Measurements from ENCODE around the gene BEST1. TPM values are rescaled to one million over a fixed set of nuclear protein-coding genes. Genes with fewer than 3 reads are reported as not detected.

BEST1 gene
- total and polyA plus RNA-seq, 2 of the 13 experiments (the other 11 are each of a cell fraction or from before 2014, with no cell fraction given) = 0.09 to 0.65 TPM

DNA sequence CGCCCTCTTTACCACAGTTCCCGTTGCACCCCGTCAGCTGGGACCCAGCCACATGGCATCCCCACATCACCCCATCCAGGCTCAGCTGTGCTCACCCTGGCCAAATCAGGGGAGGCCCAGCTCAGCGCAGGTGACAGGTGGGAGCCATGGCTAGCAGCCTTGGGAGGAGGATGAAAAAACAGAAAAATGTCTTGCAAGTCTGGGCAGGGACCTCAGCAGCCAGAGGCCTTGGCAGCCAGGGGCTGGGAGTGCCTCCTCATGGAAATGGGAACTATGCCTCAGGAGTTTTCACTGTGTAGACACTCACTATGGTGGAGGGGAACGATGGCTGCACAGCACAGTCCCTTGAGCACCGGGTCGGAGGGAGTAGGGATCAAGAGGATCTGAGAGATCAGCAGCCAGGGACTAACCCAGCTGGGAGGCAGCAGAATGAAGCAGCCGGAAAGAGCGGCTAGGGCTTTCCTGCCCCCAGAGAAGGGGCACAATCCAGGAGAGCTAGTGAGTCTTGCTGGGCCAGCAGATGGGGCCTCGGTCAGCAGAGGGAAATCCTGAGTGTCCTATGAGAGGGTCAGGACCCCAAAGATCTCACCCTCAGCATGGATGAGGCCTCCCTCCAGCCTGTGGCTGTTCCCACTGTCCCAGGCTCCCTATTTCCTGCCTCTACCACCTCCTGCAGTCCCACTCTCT lies 23.5 kb downstream of the BEST1 start (continued):
- TF ChIP-seq DPF2 (CRISPR knock-in tag; IDR thresholded peaks at IDR 0.05; ENCODE audit: borderline replicate concordance, low read depth) = peak; percentile 62; the same call in 1 of the 2 replicates
- no peak; the same call in 1 of the 2 replicates for TF ChIP-seq CBX5 (CRISPR knock-in tag; IDR thresholded peaks at IDR 0.05; ENCODE audit: borderline replicate concordance)
- TF ChIP-seq RFXANK (CRISPR knock-in tag; IDR thresholded peaks at IDR 0.05) = no peak
- peak; percentile 88; the same call in 1 of the 2 replicates for TF ChIP-seq HIVEP1 (CRISPR knock-in tag; IDR thresholded peaks at IDR 0.05)
- peak; percentile 5; the same call in 1 of the 2 replicates for TF ChIP-seq ZBTB38 (CRISPR knock-in tag; IDR thresholded peaks at IDR 0.05)
- TF ChIP-seq ZNF703 (CRISPR knock-in tag; IDR thresholded peaks at IDR 0.05; ENCODE audit: borderline replicate concordance) = no peak
- no peak for TF ChIP-seq ZNF557 (CRISPR knock-in tag; IDR thresholded peaks at IDR 0.05)
- peak; percentile 56; the same call in 1 of the 2 replicates for TF ChIP-seq NFKB2 (CRISPR knock-in tag; IDR thresholded peaks at IDR 0.05; ENCODE audit: borderline replicate concordance)
- TF ChIP-seq ESRRA (CRISPR knock-in tag; IDR thresholded peaks at IDR 0.05; ENCODE audit: low read depth) = 0 out of 2 replicates have a peak, but pooled peaks have one; percentile 48
- TF ChIP-seq ZNF567 (CRISPR knock-in tag; IDR thresholded peaks at IDR 0.05; ENCODE audit: borderline replicate concordance) = 0 out of 2 replicates have a peak, but pooled peaks have one; percentile 63
- TF ChIP-seq, protein P1, sequence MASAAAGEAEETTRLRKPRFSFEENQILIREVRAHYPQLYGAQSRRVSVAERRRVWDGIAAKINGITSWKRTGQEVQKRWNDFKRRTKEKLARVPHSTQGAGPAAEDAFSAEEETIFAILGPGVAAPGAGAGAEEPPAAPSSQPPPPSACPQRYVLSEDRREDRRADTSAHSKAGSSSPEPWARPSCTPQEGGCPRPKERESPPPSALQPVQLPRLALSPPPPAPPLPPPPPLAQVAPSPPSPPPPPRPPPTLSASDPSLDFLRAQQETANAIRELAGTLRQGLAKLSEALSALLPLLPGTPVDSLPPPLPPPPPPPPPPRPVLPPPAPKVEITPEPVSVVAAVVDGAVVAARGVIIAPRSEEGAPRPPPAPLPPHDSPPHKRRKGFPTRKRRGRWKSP (CRISPR knock-in tag; IDR thresholded peaks at IDR 0.05) = 0 out of 2 replicates have a peak, but pooled peaks have one; percentile 6
- TF ChIP-seq, protein P2, sequence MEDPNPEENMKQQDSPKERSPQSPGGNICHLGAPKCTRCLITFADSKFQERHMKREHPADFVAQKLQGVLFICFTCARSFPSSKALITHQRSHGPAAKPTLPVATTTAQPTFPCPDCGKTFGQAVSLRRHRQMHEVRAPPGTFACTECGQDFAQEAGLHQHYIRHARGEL (CRISPR knock-in tag; IDR thresholded peaks at IDR 0.05) = no peak
- TF ChIP-seq ZBTB8A (CRISPR knock-in tag; IDR thresholded peaks at IDR 0.05; ENCODE audit: borderline replicate concordance, low read depth) = no peak; the same call in 1 of the 2 replicates
- TF ChIP-seq ZNF644 (CRISPR knock-in tag; IDR thresholded peaks at IDR 0.05; ENCODE audit: low read depth) = peak; percentile 6; the same call in 1 of the 2 replicates
- TF ChIP-seq, protein P3, sequence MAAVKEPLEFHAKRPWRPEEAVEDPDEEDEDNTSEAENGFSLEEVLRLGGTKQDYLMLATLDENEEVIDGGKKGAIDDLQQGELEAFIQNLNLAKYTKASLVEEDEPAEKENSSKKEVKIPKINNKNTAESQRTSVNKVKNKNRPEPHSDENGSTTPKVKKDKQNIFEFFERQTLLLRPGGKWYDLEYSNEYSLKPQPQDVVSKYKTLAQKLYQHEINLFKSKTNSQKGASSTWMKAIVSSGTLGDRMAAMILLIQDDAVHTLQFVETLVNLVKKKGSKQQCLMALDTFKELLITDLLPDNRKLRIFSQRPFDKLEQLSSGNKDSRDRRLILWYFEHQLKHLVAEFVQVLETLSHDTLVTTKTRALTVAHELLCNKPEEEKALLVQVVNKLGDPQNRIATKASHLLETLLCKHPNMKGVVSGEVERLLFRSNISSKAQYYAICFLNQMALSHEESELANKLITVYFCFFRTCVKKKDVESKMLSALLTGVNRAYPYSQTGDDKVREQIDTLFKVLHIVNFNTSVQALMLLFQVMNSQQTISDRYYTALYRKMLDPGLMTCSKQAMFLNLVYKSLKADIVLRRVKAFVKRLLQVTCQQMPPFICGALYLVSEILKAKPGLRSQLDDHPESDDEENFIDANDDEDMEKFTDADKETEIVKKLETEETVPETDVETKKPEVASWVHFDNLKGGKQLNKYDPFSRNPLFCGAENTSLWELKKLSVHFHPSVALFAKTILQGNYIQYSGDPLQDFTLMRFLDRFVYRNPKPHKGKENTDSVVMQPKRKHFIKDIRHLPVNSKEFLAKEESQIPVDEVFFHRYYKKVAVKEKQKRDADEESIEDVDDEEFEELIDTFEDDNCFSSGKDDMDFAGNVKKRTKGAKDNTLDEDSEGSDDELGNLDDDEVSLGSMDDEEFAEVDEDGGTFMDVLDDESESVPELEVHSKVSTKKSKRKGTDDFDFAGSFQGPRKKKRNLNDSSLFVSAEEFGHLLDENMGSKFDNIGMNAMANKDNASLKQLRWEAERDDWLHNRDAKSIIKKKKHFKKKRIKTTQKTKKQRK (IDR thresholded peaks at IDR 0.05; ENCODE audit: low read length) = no peak
- no peak for TF ChIP-seq JDP2 (CRISPR knock-in tag; IDR thresholded peaks at IDR 0.05; ENCODE audit: borderline replicate concordance)
- TF ChIP-seq NFATC3 (CRISPR knock-in tag; IDR thresholded peaks at IDR 0.05) = no peak
- peak; percentile 11 for TF ChIP-seq RBFOX2 (IDR thresholded peaks at IDR 0.05; ENCODE audit: low read depth, low read length)
- TF ChIP-seq, protein P4, sequence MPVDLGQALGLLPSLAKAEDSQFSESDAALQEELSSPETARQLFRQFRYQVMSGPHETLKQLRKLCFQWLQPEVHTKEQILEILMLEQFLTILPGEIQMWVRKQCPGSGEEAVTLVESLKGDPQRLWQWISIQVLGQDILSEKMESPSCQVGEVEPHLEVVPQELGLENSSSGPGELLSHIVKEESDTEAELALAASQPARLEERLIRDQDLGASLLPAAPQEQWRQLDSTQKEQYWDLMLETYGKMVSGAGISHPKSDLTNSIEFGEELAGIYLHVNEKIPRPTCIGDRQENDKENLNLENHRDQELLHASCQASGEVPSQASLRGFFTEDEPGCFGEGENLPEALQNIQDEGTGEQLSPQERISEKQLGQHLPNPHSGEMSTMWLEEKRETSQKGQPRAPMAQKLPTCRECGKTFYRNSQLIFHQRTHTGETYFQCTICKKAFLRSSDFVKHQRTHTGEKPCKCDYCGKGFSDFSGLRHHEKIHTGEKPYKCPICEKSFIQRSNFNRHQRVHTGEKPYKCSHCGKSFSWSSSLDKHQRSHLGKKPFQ (CRISPR knock-in tag; IDR thresholded peaks at IDR 0.05; ENCODE audit: insufficient replicate concordance) = no peak
- TF ChIP-seq, protein P5, sequence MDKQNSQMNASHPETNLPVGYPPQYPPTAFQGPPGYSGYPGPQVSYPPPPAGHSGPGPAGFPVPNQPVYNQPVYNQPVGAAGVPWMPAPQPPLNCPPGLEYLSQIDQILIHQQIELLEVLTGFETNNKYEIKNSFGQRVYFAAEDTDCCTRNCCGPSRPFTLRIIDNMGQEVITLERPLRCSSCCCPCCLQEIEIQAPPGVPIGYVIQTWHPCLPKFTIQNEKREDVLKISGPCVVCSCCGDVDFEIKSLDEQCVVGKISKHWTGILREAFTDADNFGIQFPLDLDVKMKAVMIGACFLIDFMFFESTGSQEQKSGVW (CRISPR knock-in tag; IDR thresholded peaks at IDR 0.05; ENCODE audit: borderline replicate concordance) = no peak
- TF ChIP-seq FLYWCH1 (CRISPR knock-in tag; IDR thresholded peaks at IDR 0.05) = no peak
